B cell (primary cell): Measurements from ENCODE around the gene STOX2. TPM values are rescaled to one million over a fixed set of nuclear protein-coding genes. Genes with fewer than 3 reads are reported as not detected.

Experiments
- ATAC-seq: fragments of 200-7000 bp; cut with Tn5 transposase; one replicate; pipeline ENCODE4 v1.10.0; 2021; ENCODE audit warnings: low read depth, mild to moderate bottlenecking, moderate number of reproducible peaks, moderate library complexity
- CTCF ChIA-PET: fragments of 350-600 bp; sonication (Branson Sonifier 250); formaldehyde crosslinking; loops from one replicate; lab custom pipeline; 2021; ENCODE audit warnings: antibody characterized with exemption, inconsistent platforms; lab: Charles Lee
- POLR2A ChIA-PET: fragments of 350-600 bp; sonication (Branson Sonifier 250); formaldehyde crosslinking; loops from one replicate; lab custom pipeline; 2021; ENCODE audit warnings: antibody characterized with exemption; lab: Charles Lee
- DNase-seq: peaks from one replicate; pipeline ENCODE4 v3.0.0; 2013
- H2AFZ ChIP-seq: 2 replicates; pipeline ENCODE4 v1.6.1; 2012; ENCODE audit warnings: mild to moderate bottlenecking, low read depth, low read length; ENCODE audit not compliant: insufficient read depth, poor library complexity, severe bottlenecking
- H3K27ac ChIP-seq, 2 donors: 1 replicate in 1 of 2; 2 replicates in 1 of 2; pipeline ENCODE4 v1.5.1; 2012 to 2013; ENCODE audit warnings: low read length in 2 of 2, mild to moderate bottlenecking in 2 of 2, moderate library complexity in 1 of 2
- H3K27me3 ChIP-seq, 4 experiments: fragments of 200-600 bp in 1 of 4; sonication (generic) in 1 of 4; replicated peaks in 1 of 4; 1 replicate in 2 of 4; 2 replicates in 2 of 4; pipeline versions ENCODE4 v1.6.1 to v1.7.0; 2013 to 2016; ENCODE audit warnings: low read length in 3 of 4, mild to moderate bottlenecking in 2 of 4, mixed read lengths in 1 of 4, moderate library complexity in 1 of 4; ENCODE audit not compliant: insufficient read depth in 4 of 4, control insufficient read depth in 3 of 4; ENCODE audit errors: control extremely low read depth in 1 of 4
- H3K36me3 ChIP-seq, 2 experiments: replicated peaks in 1 of 2; 1 replicate in 1 of 2; 2 replicates in 1 of 2; pipeline versions ENCODE4 v1.6.1 to v1.7.1; 2013; ENCODE audit warnings: low read length in 1 of 2; ENCODE audit not compliant: insufficient read depth in 2 of 2, control insufficient read depth in 1 of 2; ENCODE audit errors: control extremely low read depth in 1 of 2, extremely low read depth in 1 of 2
- H3K4me1 ChIP-seq, 2 donors: fragments of 200-600 bp in 1 of 2; sonication (generic) in 1 of 2; 1 replicate in 1 of 2; 2 replicates in 1 of 2; pipeline versions ENCODE4 v1.5.1 to v1.6.1; 2013 to 2017; ENCODE audit warnings: low read length in 2 of 2; ENCODE audit not compliant: control insufficient read depth in 2 of 2, insufficient read depth in 2 of 2
- H3K4me2 ChIP-seq: replicated peaks from 2 replicates; pipeline ENCODE3; 2012; ENCODE audit warnings: mild to moderate bottlenecking, low read depth, low read length; ENCODE audit not compliant: poor library complexity, severe bottlenecking
- H3K4me3 ChIP-seq, 5 experiments: fragments of 200-600 bp in 1 of 5; sonication (generic) in 1 of 5; 1 replicate in 3 of 5; 2 replicates in 2 of 5; pipeline versions ENCODE4 v1.5.1 to v1.7.0; 2011 to 2016; ENCODE audit warnings: low read length in 4 of 5, mild to moderate bottlenecking in 4 of 5, low read depth in 2 of 5, control low read depth in 1 of 5, moderate library complexity in 1 of 5; ENCODE audit not compliant: insufficient read depth in 1 of 5; ENCODE audit errors: control extremely low read depth in 1 of 5, extremely low read depth in 1 of 5
- H3K79me2 ChIP-seq: fragments of 200-600 bp; sonication (generic); one replicate; pipeline ENCODE4 v1.6.0; 2016; ENCODE audit warnings: low read length; ENCODE audit not compliant: control insufficient read depth, insufficient read depth
- H3K9ac ChIP-seq: fragments of 200-600 bp; sonication (generic); 2 replicates; pipeline ENCODE4 v1.6.1; 2017; ENCODE audit warnings: mild to moderate bottlenecking, low read length, moderate library complexity
- H3K9me3 ChIP-seq, 3 donors: one replicate each; pipeline versions ENCODE4 v1.6.1 to v1.7.1; 2013; ENCODE audit warnings: low read length in 2 of 3; ENCODE audit not compliant: control insufficient read depth in 2 of 3, insufficient read depth in 1 of 3; ENCODE audit errors: control extremely low read depth in 1 of 3
- H4K20me1 ChIP-seq: 2 replicates; pipeline ENCODE4 v1.6.0; 2012; ENCODE audit warnings: mild to moderate bottlenecking, low read length; ENCODE audit not compliant: insufficient read depth, control insufficient read depth, poor library complexity, severe bottlenecking
- H3K27ac Mint-ChIP-seq: one replicate; pipeline ENCODE4 v1.8.0; 2021; ENCODE audit warnings: mixed read lengths
- H3K27me3 Mint-ChIP-seq: one replicate; pipeline ENCODE4 v1.8.0; 2021; ENCODE audit warnings: mixed read lengths
- H3K4me1 Mint-ChIP-seq: one replicate; pipeline ENCODE4 v1.8.0; 2021; ENCODE audit warnings: mixed read lengths
- H3K4me3 Mint-ChIP-seq: one replicate; pipeline ENCODE4 v1.8.0; 2021; ENCODE audit warnings: mixed read lengths
- H3K9me3 Mint-ChIP-seq: one replicate; pipeline ENCODE4 v1.8.0; 2022; ENCODE audit warnings: mixed read lengths; ENCODE audit not compliant: insufficient read depth
- EZH2 ChIP-seq: IDR thresholded peaks from 2 replicates; pipeline ENCODE4 v1.6.1; 2012; ENCODE audit warnings: borderline replicate concordance, low read depth, mild to moderate bottlenecking, moderate library complexity, low read length; ENCODE audit not compliant: insufficient read depth, poor library complexity, severe bottlenecking
- WGBS: methylation state at CpG from one replicate; pipeline ENCODE4 v1.1.5; 2013; ENCODE audit warnings: missing lambda C conversion rate; ENCODE audit not compliant: insufficient coverage; 5-methylcytosine and 5-hydroxymethylcytosine counted together
- intact Hi-C: fragments of 100-400 bp; cut with micrococcal nuclease; formaldehyde crosslinking; loops from one replicate; pipeline ENCODE4 v1.10.0; 2022
- polyA plus RNA-seq: library from polyadenylated mRNA; depleted of rRNA; stranded (reverse); fragments of >200 nt; gene quantifications from 2 replicates; pipeline ENCODE4 v1.2.3, GENCODE V29; 2012
- total RNA-seq, 2 donors: library from RNA; stranded (reverse); fragments of 120-200 nt in 1 of 2; gene quantifications; 1 replicate in 1 of 2; 2 replicates in 1 of 2; pipeline versions ENCODE4 v1.2.3 to v1.2.4, GENCODE V29; 2013 to 2022
- TF ChIP-seq, protein P1 (sequence below): fragments of 200-600 bp; IDR thresholded peaks from one replicate; pipeline ENCODE4 v1.8.0; 2022; ENCODE audit warnings: antibody characterized with exemption, mild to moderate bottlenecking

STOX2 gene
- total and polyA plus RNA-seq, 2 donors (not counting 1 experiment from before 2014, with no cell fraction given): under 0.01 TPM; not detected in 1

DNA sequence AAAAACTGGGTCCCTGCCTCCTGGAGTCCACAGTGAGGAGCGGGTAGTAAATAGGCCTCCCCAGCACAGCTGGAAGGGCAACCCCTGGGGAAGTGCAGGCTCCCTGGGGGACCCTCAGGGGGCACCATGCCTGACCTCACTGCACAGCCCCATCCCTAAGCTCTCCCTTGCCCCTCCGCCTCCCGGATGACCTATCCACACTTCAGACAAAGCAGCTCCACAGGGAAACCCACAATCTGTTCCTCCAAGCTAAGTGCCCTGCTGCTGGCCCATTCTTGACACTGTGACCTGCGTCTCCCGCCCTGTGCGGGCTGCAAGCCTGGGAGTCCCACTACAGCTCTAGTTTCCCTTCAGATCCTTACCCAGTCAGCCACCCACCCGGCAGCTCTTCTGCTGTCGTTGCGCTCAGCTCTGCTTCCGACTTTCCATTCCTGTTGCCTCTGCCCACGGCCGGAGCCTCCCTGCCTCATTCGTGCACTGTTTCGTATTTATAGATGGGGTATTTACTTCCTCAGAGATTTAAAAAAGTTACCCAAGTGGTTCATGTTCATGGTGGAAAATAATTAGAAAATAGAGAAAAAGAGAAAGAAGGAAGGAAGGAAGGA is 47.0 kb upstream of the STOX2 start:
- Mint-ChIP-seq H3K27me3 (peaks cover 22% of the 10 kb centered on the region), H3K27ac (no peak overlapping the region), H3K9me3 (no peaks in the 10 kb centered on the region), H3K4me1 (no peaks in the 10 kb centered on the region), H3K4me3 (no peak overlapping the region)
- DNase-seq (no peak), ATAC-seq (no peak)
- ChIA-PET CTCF (interaction anchor here (0.6 kb wide), 1 partner anchor 1388 kb away, joined by 5 read pairs; no protein-coding TSS in a partner anchor), POLR2A (no interaction called here)
- Histone ChIP-seq H3K79me2 (no peaks in the 10 kb centered on the region), H3K9me3 (no peaks in the 10 kb centered on the region), H4K20me1 (no peaks in the 10 kb centered on the region), H3K9ac (no peak overlapping the region), H2AFZ (no peak overlapping the region), H3K4me1 (no peaks in the 10 kb centered on the region), H3K4me2 (no peak overlapping the region), H3K36me3 (no peaks in the 10 kb centered on the region), H3K4me3 (no peak overlapping the region), H3K27ac (no peak overlapping the region), H3K27me3 (peaks cover 0 to 3% (median 0%) of the 10 kb centered on the region in 4 experiments)
- intact Hi-C loops: no loop called here
- no peak for TF ChIP-seq EZH2
- TF ChIP-seq, protein P1, sequence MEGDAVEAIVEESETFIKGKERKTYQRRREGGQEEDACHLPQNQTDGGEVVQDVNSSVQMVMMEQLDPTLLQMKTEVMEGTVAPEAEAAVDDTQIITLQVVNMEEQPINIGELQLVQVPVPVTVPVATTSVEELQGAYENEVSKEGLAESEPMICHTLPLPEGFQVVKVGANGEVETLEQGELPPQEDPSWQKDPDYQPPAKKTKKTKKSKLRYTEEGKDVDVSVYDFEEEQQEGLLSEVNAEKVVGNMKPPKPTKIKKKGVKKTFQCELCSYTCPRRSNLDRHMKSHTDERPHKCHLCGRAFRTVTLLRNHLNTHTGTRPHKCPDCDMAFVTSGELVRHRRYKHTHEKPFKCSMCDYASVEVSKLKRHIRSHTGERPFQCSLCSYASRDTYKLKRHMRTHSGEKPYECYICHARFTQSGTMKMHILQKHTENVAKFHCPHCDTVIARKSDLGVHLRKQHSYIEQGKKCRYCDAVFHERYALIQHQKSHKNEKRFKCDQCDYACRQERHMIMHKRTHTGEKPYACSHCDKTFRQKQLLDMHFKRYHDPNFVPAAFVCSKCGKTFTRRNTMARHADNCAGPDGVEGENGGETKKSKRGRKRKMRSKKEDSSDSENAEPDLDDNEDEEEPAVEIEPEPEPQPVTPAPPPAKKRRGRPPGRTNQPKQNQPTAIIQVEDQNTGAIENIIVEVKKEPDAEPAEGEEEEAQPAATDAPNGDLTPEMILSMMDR: no peak
- 86% methylated on average over 10 of the region's 14 CpGs for WGBS

DNA sequence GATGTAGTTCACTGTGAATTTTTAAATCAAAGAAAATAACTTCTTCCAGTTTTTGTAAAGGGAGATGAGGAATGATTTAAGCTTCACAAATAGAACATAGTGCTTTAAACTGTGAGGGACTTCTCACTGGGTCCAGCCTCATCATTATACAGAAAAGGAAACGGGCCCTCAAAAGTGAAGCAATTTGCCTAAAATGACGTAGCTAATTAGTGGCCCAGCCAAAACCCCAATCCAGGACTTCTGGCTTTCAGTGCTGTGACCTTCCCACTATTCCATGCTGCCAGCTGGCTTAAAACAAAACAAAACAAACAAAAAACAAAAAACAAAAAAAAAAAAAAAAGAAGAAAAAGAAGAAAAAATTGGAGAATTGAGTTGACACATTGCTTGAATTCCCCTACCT is 45.0 kb upstream of the STOX2 start:
- no peaks in the 10 kb centered on the region for H3K9me3 ChIP-seq
- H2AFZ ChIP-seq: no peak overlapping the region
- DNase-seq: no peak
- H3K4me1 ChIP-seq: no peaks in the 10 kb centered on the region
- no CpG with 5 or more reads among the region's 2 CpGs for WGBS
- no peak overlapping the region for H3K4me3 ChIP-seq
- no peak for TF ChIP-seq EZH2
- TF ChIP-seq, protein P1: no peak
- no peak overlapping the region for H3K4me2 ChIP-seq
- no peaks in the 10 kb centered on the region for H4K20me1 ChIP-seq
- H3K9ac ChIP-seq: no peak overlapping the region
- no peak overlapping the region for H3K27ac ChIP-seq
- POLR2A ChIA-PET: no interaction called here
- no peak overlapping the region for H3K4me3 Mint-ChIP-seq
- no peak for ATAC-seq
- peaks cover 24% of the 10 kb centered on the region for H3K27me3 Mint-ChIP-seq
- H3K27ac Mint-ChIP-seq: no peak overlapping the region
- H3K9me3 Mint-ChIP-seq: no peaks in the 10 kb centered on the region
- H3K4me1 Mint-ChIP-seq: no peaks in the 10 kb centered on the region
- CTCF ChIA-PET: interaction anchor here (0.6 kb wide), 1 partner anchor 15 kb away, joined by 5 read pairs; no protein-coding TSS in a partner anchor
- H3K27me3 ChIP-seq: peaks cover 0 to 3% (median 0%) of the 10 kb centered on the region in 4 experiments
- no peaks in the 10 kb centered on the region for H3K36me3 ChIP-seq
- H3K79me2 ChIP-seq: no peaks in the 10 kb centered on the region
- intact Hi-C loops: no loop called here
